Breast epithelium (tissue), 4 donors: ENCODE measurements around the gene NRXN3. TPM values are rescaled to one million over a fixed set of nuclear protein-coding genes. Genes with fewer than 3 reads are reported as not detected.

Experiments used
- DNase-seq, 2 donors: peaks; one replicate each; pipeline ENCODE4 v3.0.0-alpha.2; 2019; ENCODE audit warnings: low spot score in 2 of 2
- H3K27ac ChIP-seq, 2 donors: fragments of 200-600 bp; sonication (generic) in 1 of 2; one replicate each; pipeline ENCODE4 v1.5.1; 2016 to 2019; ENCODE audit warnings: mild to moderate bottlenecking in 1 of 2
- H3K27me3 ChIP-seq, 2 donors: fragments of 200-600 bp; sonication (generic) in 1 of 2; one replicate each; pipeline versions ENCODE4 v1.5.1 to v1.6.0; 2017 to 2019; ENCODE audit warnings: control low read depth in 1 of 2, mild to moderate bottlenecking in 1 of 2
- H3K36me3 ChIP-seq: fragments of 200-600 bp; one replicate; pipeline ENCODE4 v1.5.1; 2019
- H3K4me1 ChIP-seq, 2 donors: fragments of 200-600 bp; sonication (generic); one replicate each; pipeline ENCODE4 v1.5.1; 2016 to 2019; ENCODE audit warnings: control low read depth in 1 of 2
- H3K4me3 ChIP-seq, 3 donors: fragments of 200-600 bp; sonication (generic); 1 replicate in 2 of 3; 2 replicates in 1 of 3; pipeline ENCODE4 v1.5.1; 2016 to 2019; ENCODE audit warnings: mild to moderate bottlenecking in 3 of 3, moderate library complexity in 2 of 3
- H3K9me3 ChIP-seq, 2 donors: fragments of 200-600 bp; sonication (generic) in 1 of 2; one replicate each; pipeline ENCODE4 v1.5.1; 2016 to 2019; ENCODE audit warnings: control low read depth in 1 of 2
- POLR2A ChIP-seq: fragments of 450-650 bp; IDR thresholded peaks from one replicate; pipeline ENCODE4 v1.6.1; 2016; ENCODE audit warnings: antibody characterized with exemption, mild to moderate bottlenecking, moderate library complexity
- POLR2AphosphoS5 ChIP-seq, 3 donors: sonication (generic); formaldehyde crosslinking; IDR thresholded peaks; one replicate each; pipeline ENCODE4 v1.6.1; 2017; ENCODE audit warnings: antibody characterized with exemption in 3 of 3
- intact Hi-C: fragments of 100-400 bp; cut with DNase I; formaldehyde crosslinking; loops from one replicate; pipeline ENCODE4 v1.15.1; 2023; ENCODE audit warnings: low total_unique reads
- total RNA-seq, 3 donors: library from RNA; depleted of rRNA; stranded (reverse); fragments of >200 nt; gene quantifications; one replicate each; pipeline ENCODE4 v1.1.0, GENCODE V29; 2016
- TF ChIP-seq, protein P1 (sequence below), 3 donors: fragments of 450-650 bp; IDR thresholded peaks; one replicate each; pipeline ENCODE4 v1.5.1; 2016 to 2017; ENCODE audit warnings: antibody characterized with exemption in 3 of 3, mild to moderate bottlenecking in 3 of 3, moderate library complexity in 3 of 3

NRXN3 gene
- total RNA-seq, 3 donors from 2014 or later: 2.9 to 3.6 (median 3.5) TPM

DNA sequence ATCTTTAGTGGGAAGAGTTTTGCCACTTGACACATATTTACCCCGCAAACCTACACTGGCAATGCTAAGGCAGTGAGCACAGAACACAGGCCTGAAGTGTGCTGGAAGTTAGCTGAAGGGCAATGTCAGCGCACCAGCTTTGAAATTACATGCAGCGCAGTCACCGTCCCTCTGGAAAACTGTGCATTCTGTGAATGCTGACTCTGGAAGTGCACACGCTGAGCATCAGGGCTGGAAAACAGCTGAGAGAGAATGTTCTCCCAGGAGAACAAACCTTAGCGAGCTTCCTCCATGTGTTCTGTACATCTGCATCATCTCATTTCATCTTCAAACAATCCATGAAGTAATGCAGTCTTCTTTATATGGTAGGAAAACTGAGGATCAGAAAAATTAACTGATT, 448.2 kb downstream of the NRXN3 start:
- intact Hi-C loops: no loop called here
- no peaks in the 10 kb centered on the region for H3K9me3 ChIP-seq
- H3K27me3 ChIP-seq: no peaks in the 10 kb centered on the region
- TF ChIP-seq, protein P1, sequence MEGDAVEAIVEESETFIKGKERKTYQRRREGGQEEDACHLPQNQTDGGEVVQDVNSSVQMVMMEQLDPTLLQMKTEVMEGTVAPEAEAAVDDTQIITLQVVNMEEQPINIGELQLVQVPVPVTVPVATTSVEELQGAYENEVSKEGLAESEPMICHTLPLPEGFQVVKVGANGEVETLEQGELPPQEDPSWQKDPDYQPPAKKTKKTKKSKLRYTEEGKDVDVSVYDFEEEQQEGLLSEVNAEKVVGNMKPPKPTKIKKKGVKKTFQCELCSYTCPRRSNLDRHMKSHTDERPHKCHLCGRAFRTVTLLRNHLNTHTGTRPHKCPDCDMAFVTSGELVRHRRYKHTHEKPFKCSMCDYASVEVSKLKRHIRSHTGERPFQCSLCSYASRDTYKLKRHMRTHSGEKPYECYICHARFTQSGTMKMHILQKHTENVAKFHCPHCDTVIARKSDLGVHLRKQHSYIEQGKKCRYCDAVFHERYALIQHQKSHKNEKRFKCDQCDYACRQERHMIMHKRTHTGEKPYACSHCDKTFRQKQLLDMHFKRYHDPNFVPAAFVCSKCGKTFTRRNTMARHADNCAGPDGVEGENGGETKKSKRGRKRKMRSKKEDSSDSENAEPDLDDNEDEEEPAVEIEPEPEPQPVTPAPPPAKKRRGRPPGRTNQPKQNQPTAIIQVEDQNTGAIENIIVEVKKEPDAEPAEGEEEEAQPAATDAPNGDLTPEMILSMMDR (IDR thresholded peaks at IDR 0.05): no peak
- TF ChIP-seq POLR2A (no peak), POLR2AphosphoS5 (IDR thresholded peaks at IDR 0.05) (no peak)
- no peaks in the 10 kb centered on the region for H3K36me3 ChIP-seq
- no peak overlapping the region for H3K27ac ChIP-seq
- no peak overlapping the region for H3K4me3 ChIP-seq
- DNase-seq: no peak
- H3K4me1 ChIP-seq: no peaks in the 10 kb centered on the region

DNA sequence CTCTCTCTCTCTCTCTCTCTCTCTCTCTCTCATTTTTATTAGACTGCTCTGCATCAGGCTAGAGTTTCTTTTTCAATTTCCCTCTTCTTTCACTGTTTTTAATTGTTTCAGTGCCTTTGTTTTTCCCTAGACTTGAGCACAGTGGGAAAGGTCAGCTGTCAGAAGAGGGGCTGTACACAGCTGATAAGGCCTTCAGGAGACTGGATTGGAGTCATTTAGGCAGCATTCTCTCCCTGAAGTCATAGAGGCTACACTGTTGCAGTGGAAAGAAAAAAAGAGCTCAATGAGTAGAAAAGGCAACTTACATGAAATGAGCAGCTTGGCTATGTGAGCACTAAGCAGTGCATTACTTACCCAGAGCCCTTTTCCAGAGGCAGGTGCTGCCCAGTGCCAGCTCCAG, 456.9 kb downstream of the NRXN3 start:
- TF ChIP-seq, protein P1 (IDR thresholded peaks at IDR 0.05): no peak
- TF ChIP-seq POLR2A (no peak), POLR2AphosphoS5 (IDR thresholded peaks at IDR 0.05) (no peak)
- no peak for DNase-seq

DNA sequence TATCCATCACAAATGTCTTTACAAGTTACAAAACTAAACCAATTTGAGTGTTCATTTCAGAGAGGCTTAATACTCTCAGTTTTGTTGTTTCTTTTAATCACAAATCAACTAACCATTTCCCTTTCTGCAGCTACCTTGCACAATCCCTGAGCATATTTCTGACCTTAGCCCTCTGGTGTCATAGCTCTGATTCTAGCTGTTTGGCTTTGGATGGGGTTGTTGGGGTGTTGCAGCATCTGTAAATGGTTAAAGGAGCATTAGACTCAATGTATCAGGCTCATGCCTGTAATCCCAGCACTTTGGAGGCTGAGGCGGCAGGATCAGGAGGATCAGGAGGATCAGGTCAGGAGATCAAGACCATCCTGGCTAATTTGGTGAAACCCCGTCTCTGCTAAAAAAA, 461.4 kb downstream of the NRXN3 start:
- Histone ChIP-seq H3K27me3 (no peaks in the 10 kb centered on the region), H3K27ac (no peak overlapping the region), H3K4me1 (no peaks in the 10 kb centered on the region), H3K4me3 (no peak overlapping the region), H3K9me3 (no peaks in the 10 kb centered on the region), H3K36me3 (no peaks in the 10 kb centered on the region)
- DNase-seq: no peak
- no peak for TF ChIP-seq POLR2AphosphoS5 (IDR thresholded peaks at IDR 0.05)
- TF ChIP-seq, protein P1 (IDR thresholded peaks at IDR 0.05): no peak
- no peak for TF ChIP-seq POLR2A
- intact Hi-C loops: no loop called here

More for the DNA sequence above, 456.9 kb downstream of the NRXN3 start:
- Histone ChIP-seq H3K9me3 (no peaks in the 10 kb centered on the region), H3K27ac (no peak overlapping the region), H3K4me3 (no peak overlapping the region), H3K27me3 (no peaks in the 10 kb centered on the region), H3K36me3 (no peaks in the 10 kb centered on the region), H3K4me1 (no peaks in the 10 kb centered on the region)
- intact Hi-C loops: no loop called here

DNA sequence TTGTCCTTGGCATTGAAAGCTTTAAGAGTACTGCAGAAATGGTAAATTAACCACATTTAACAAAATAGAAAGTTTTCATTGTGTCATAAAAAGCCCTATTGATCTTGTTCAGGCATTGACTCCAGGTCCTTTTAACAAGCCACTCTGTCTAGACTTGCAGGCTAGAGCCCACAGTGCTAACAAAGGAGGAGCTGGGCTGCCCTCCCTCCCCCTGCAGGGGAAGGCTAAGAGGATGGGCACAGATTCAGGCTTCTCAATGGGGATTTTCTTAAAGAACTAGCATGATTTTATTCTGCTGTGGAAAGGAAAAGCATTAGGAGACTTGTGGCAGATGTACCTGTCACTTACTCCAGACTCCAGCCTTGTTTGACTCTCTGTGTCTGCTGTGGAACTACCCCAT, 463.6 kb downstream of the NRXN3 start:
- H3K27me3 ChIP-seq: no peaks in the 10 kb centered on the region
- H3K4me3 ChIP-seq: no peak overlapping the region
- no peak overlapping the region for H3K27ac ChIP-seq
- H3K36me3 ChIP-seq: no peaks in the 10 kb centered on the region
- intact Hi-C loops: no loop called here
- peaks cover 0 to 8% of the 10 kb centered on the region in 2 donors for H3K9me3 ChIP-seq
- TF ChIP-seq POLR2AphosphoS5 (IDR thresholded peaks at IDR 0.05) (no peak), POLR2A (no peak)
- TF ChIP-seq, protein P1 (IDR thresholded peaks at IDR 0.05): no peak
- DNase-seq: no peak
- no peaks in the 10 kb centered on the region for H3K4me1 ChIP-seq

DNA sequence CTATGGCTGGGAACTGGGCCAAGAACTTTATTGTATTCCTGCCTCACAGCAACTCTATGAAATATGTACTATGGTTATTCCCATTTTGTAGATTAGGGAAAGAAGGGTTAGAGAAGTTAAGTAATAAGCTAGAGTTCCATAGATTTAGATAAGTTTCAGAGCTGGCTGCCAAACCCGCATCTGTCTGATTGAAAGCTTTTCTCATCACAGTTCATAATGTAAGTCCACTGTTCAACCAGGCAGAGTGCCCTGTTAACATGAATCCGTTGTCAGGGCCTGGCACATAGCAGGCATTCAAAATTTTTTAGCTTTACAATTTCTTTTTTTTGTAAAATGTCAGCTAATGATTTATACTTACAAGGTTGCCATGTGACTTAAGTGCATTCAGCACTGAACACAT, 467.3 kb downstream of the NRXN3 start:
- no peak overlapping the region for H3K27ac ChIP-seq
- TF ChIP-seq, protein P1 (IDR thresholded peaks at IDR 0.05): no peak
- TF ChIP-seq POLR2A (no peak), POLR2AphosphoS5 (IDR thresholded peaks at IDR 0.05) (no peak)

More for the DNA sequence above, 467.3 kb downstream of the NRXN3 start:
- Histone ChIP-seq H3K4me1 (no peaks in the 10 kb centered on the region), H3K4me3 (no peak overlapping the region), H3K9me3 (peaks cover 0 to 8% of the 10 kb centered on the region in 2 donors), H3K27me3 (no peaks in the 10 kb centered on the region), H3K36me3 (no peaks in the 10 kb centered on the region)
- intact Hi-C loops: no loop called here
- DNase-seq: no peak
